SK-N-SH (cell line): Measurements from ENCODE around the gene SPANXB1. TPM values are rescaled to one million over a fixed set of nuclear protein-coding genes. Genes with fewer than 3 reads are reported as not detected.
"Not testable (repeated sequence)": the region's sequence is repeated elsewhere in the genome, so short reads cannot be mapped to it uniquely, and the experiment has no call there.

ENCODE experiments used
- CTCF ChIA-PET: fragments of 300-600, 350-600 bp; formaldehyde crosslinking; extraction: SDS; loops from one replicate; lab custom pipeline; 2021; lab: Yijun Ruan, JAX
- POLR2A ChIA-PET: fragments of 350-600 bp; sonication (Branson Sonifier 250); formaldehyde crosslinking; extraction: SDS; loops from one replicate; lab custom pipeline; 2020; ENCODE audit warnings: antibody characterized with exemption, inconsistent platforms; lab: Yijun Ruan, JAX
- DNase-seq: peaks from one replicate; pipeline ENCODE4 v3.0.0; 2012
- H2AFZ ChIP-seq: fragments of 200-600 bp; sonication (generic); 2 replicates; pipeline ENCODE4 v1.8.1; 2016; ENCODE audit warnings: antibody characterized with exemption, mild to moderate bottlenecking, low read depth
- H3F3A ChIP-seq: fragments of 200-600 bp; sonication (generic); replicated peaks from 2 replicates; pipeline ENCODE3; 2016; ENCODE audit warnings: antibody characterized with exemption, mild to moderate bottlenecking; ENCODE audit not compliant: insufficient read depth
- H3K27ac ChIP-seq, 2 experiments: fragments of 200-500 bp in 1 of 2; fragments of 200-600 bp in 1 of 2; sonication (Bioruptor generic) in 1 of 2; sonication (generic), shearing (Covaris generic) in 1 of 2; 2 replicates each; pipeline versions ENCODE4 v1.5.1 to v1.6.1; 2014 to 2016; ENCODE audit warnings: low read depth in 2 of 2, inconsistent platforms in 1 of 2, low read length in 1 of 2, mild to moderate bottlenecking in 1 of 2, mixed read lengths in 1 of 2
- H3K27me3 ChIP-seq: fragments of 200-600 bp; sonication (generic), shearing (Covaris generic); 2 replicates; pipeline ENCODE4 v1.6.1; 2016; ENCODE audit warnings: mixed run types; ENCODE audit not compliant: insufficient read depth
- H3K36me3 ChIP-seq, 2 experiments: fragments of 200-500 bp in 1 of 2; fragments of 200-600 bp in 1 of 2; sonication (Bioruptor generic) in 1 of 2; sonication (generic) in 1 of 2; replicated peaks in 1 of 2; 2 replicates each; pipeline versions ENCODE3 to v1.5.1; 2014 to 2016; ENCODE audit warnings: low read length in 1 of 2, mild to moderate bottlenecking in 1 of 2; ENCODE audit not compliant: insufficient read depth in 2 of 2, control insufficient read depth in 1 of 2
- H3K4me1 ChIP-seq, 2 experiments: fragments of 200-500 bp in 1 of 2; fragments of 200-600 bp in 1 of 2; sonication (Bioruptor generic) in 1 of 2; sonication (generic), shearing (Covaris generic) in 1 of 2; 2 replicates each; pipeline versions ENCODE4 v1.5.1 to v1.6.1; 2014 to 2016; ENCODE audit warnings: low read depth in 1 of 2, low read length in 1 of 2, mixed run types in 1 of 2; ENCODE audit not compliant: insufficient read depth in 2 of 2, control insufficient read depth in 1 of 2
- H3K4me2 ChIP-seq: fragments of 200-600 bp; sonication (generic), shearing (Covaris generic); 2 replicates; pipeline ENCODE4 v1.6.1; 2017; ENCODE audit warnings: mixed run types
- H3K4me3 ChIP-seq, 2 experiments: fragments of 200-500 bp in 1 of 2; fragments of 200-600 bp in 1 of 2; sonication (Bioruptor generic) in 1 of 2; sonication (generic), shearing (Covaris generic) in 1 of 2; 2 replicates each; pipeline versions ENCODE4 v1.5.1 to v1.8.1; 2014 to 2016; ENCODE audit warnings: low read depth in 2 of 2, inconsistent platforms in 1 of 2, low read length in 1 of 2, mild to moderate bottlenecking in 1 of 2, mixed read lengths in 1 of 2, moderate library complexity in 1 of 2
- H3K79me2 ChIP-seq: fragments of 200-600 bp; sonication (generic); 2 replicates; pipeline ENCODE4 v1.8.1; 2017; ENCODE audit warnings: mild to moderate bottlenecking; ENCODE audit not compliant: insufficient read depth
- H3K9ac ChIP-seq: fragments of 200-600 bp; sonication (generic); 2 replicates; pipeline ENCODE4 v1.6.1; 2017; ENCODE audit warnings: mixed run types
- H3K9me2 ChIP-seq: fragments of 200-600 bp; sonication (generic); 2 replicates; pipeline ENCODE4 v1.6.1; 2017; ENCODE audit warnings: mixed run types
- H3K9me3 ChIP-seq: fragments of 200-600 bp; sonication (generic); 2 replicates; pipeline ENCODE4 v1.6.1; 2017; ENCODE audit warnings: mixed run types, mild to moderate bottlenecking, moderate library complexity
- H4K20me1 ChIP-seq: fragments of 200-600 bp; sonication (generic); 2 replicates; pipeline ENCODE4 v1.6.1; 2017; ENCODE audit warnings: mild to moderate bottlenecking, mixed run types; ENCODE audit not compliant: insufficient read depth
- CTCF ChIP-seq: fragments of 200-600 bp; sonication (generic); IDR thresholded peaks from 2 replicates; pipeline ENCODE4 v1.6.1; 2017; ENCODE audit warnings: antibody characterized with exemption, mild to moderate bottlenecking, moderate library complexity
- WGBS: methylation state at CpG from one replicate; pipeline ENCODE4 v1.1.6; 2017; ENCODE audit warnings: low lambda C conversion rate; 5-methylcytosine and 5-hydroxymethylcytosine counted together
- polyA plus RNA-seq, 3 experiments: library from polyadenylated mRNA; depleted of rRNA; stranded (reverse); fragments of >200 nt; gene quantifications; 2 replicates each; pipeline ENCODE4 v1.2.3, GENCODE V29; 2012

SPANXB1 gene
- polyA plus RNA-seq, 1 of the 3 experiments (the other 2 are of a cell fraction) = not detected

GRCh38 chrX:141052098-141052497 is 49.7 kb downstream of the SPANXB1 start:
- H2AFZ ChIP-seq, H3K9me2 ChIP-seq, H3K4me1 ChIP-seq, H3K9ac ChIP-seq, H3K4me3 ChIP-seq, DNase-seq, POLR2A ChIA-PET, H3K27ac ChIP-seq, H3K27me3 ChIP-seq, CTCF ChIA-PET, H3F3A ChIP-seq, H4K20me1 ChIP-seq, H3K4me2 ChIP-seq, H3K36me3 ChIP-seq, H3K79me2 ChIP-seq, H3K9me3 ChIP-seq: not testable (repeated sequence)
- TF ChIP-seq CTCF = peak; percentile 18; the same call in 1 of the 2 replicates
- 1% methylated on average over 5 of the region's 5 CpGs for WGBS

Other genes with a start within 250 kb of the SPANXB1 start
- 15.3 and 33.3 TPM in 2 replicates for gene LDOC1, start 174.5 kb downstream of the SPANXB1 start, polyA plus RNA-seq (2012; rRNA removed)
- 0.79 TPM in 1 of 2 replicates, not detected in the other for gene SPANXC, start 239.9 kb downstream of the SPANXB1 start, polyA plus RNA-seq (2012; rRNA removed)